ENCODE measurements around the gene MYL4.

DNA sequence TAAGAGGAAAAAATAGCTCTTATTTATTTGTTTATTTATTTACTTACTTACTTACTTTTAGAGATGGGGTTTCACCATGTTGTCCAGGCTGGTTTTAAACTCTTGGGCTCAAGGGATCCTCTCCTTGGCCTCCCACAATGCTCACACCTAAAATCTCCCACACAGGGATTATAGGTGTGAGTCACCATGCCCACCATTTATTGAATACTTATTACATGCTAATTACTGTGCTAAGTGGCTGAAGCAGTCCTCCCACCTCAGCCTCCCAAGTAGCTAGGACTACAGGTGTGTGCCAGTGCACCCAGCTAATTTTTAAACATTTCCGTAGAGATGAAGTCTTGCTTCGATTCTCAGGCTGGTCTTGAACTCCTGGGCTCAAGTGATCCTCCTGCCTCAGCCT, 33.5 kb downstream of the MYL4 start:
- TF ChIP-seq, protein P1, sequence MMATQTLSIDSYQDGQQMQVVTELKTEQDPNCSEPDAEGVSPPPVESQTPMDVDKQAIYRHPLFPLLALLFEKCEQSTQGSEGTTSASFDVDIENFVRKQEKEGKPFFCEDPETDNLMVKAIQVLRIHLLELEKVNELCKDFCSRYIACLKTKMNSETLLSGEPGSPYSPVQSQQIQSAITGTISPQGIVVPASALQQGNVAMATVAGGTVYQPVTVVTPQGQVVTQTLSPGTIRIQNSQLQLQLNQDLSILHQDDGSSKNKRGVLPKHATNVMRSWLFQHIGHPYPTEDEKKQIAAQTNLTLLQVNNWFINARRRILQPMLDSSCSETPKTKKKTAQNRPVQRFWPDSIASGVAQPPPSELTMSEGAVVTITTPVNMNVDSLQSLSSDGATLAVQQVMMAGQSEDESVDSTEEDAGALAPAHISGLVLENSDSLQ (IDR thresholded peaks at IDR 0.05): no peak
- no peak for TF ChIP-seq FOXA1 (IDR thresholded peaks at IDR 0.05)
- no peak for TF ChIP-seq FOXM1 (IDR thresholded peaks at IDR 0.05; ENCODE audit: borderline replicate concordance)
- TF ChIP-seq TARDBP (IDR thresholded peaks at IDR 0.05): no peak
- TF ChIP-seq SUZ12 (IDR thresholded peaks at IDR 0.05): no peak
- TF ChIP-seq LEF1 (IDR thresholded peaks at IDR 0.05; ENCODE audit: borderline replicate concordance): no peak
- no peak for TF ChIP-seq NFRKB (IDR thresholded peaks at IDR 0.05)
- TF ChIP-seq CTBP1 (IDR thresholded peaks at IDR 0.05; ENCODE audit: borderline replicate concordance): no peak

All from HEK293T (cell line).